RKO (cell line): ENCODE data around the gene C6orf118.

Experiments used
- DNase-seq: peaks from one replicate; pipeline ENCODE4 v3.0.0-alpha.2; 2016; ENCODE audit warnings: low spot score

C6orf118 gene

GRCh38 chr6:165244524-165245247 is 64.7 kb downstream of the C6orf118 start:
- no peak for DNase-seq

DNA sequence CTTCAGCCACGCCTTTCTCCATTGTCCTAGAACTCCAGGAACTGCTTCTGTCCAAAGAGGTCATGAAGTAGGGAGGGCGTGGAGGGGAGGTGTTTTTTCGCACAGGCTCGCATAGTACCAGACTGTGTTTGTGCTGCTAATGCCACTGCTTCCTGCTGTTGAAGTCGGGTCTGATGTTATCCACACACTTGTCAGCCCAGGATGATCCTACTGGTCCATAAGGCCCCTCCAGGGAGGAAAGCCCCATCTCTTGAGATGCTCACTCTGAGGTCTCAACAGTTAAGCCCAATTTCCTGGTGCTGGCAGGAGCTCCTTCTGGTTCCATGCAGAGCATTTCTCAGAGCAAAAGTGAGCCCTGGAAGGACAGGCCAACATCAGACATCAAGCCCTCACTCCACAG is 65.6 kb downstream of the C6orf118 start:
- no peak for DNase-seq

DNA sequence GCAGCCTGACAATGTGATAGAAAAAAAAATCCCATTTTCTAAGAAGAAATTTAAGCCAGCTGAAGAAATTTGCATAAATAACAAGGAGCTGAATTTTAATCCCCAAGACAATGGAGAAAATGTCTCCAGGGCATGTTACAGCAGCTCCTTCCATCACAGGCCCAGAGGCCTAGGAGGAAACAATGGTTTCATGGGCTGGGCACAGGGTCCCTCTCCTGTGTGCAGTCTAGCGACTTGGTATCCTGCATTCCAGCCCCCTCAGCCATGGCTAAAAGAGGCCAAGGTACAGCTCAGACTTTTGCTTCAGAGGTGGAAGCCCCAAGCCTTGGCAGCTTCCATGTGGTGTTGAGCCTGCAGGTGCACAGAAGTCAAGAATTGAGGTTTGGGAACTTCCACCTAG is 73.1 kb downstream of the C6orf118 start:
- no peak for DNase-seq

DNA sequence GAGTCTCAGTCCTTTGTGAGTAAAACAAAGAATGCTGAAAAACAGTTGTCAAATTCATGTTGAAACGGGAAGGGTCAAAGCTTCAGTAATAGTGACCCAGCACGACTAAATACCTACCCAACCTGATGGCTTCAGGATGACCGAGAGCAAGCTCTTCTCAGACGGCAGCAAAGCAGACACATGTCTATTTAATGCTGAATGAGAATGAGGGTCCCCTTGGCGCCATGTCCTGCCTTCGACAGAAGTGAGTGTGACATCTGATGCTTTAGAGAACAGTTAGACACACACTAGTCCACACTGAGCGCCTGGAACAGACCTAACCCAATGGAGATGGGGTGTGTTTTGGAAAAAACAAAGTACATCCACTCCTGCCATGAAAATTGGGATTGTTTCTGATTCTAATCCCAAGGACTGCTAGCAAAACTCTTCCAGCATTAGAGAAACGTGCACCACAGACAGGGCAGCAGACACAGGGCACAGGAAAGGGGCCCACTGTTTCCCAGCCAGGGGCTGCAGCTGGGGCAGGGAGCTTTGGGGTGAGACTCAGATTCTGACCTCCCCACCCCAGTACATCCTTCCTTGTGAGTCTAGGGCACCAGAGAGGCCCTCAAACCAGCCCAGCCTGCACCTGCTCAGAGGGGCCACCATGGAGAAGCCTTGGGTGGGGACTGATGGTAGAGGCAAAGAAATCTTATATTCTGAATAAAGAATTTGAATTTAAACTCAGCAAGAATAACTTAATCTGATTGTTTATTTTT is 76.5 kb downstream of the C6orf118 start:
- DNase-seq, result no peak

DNA sequence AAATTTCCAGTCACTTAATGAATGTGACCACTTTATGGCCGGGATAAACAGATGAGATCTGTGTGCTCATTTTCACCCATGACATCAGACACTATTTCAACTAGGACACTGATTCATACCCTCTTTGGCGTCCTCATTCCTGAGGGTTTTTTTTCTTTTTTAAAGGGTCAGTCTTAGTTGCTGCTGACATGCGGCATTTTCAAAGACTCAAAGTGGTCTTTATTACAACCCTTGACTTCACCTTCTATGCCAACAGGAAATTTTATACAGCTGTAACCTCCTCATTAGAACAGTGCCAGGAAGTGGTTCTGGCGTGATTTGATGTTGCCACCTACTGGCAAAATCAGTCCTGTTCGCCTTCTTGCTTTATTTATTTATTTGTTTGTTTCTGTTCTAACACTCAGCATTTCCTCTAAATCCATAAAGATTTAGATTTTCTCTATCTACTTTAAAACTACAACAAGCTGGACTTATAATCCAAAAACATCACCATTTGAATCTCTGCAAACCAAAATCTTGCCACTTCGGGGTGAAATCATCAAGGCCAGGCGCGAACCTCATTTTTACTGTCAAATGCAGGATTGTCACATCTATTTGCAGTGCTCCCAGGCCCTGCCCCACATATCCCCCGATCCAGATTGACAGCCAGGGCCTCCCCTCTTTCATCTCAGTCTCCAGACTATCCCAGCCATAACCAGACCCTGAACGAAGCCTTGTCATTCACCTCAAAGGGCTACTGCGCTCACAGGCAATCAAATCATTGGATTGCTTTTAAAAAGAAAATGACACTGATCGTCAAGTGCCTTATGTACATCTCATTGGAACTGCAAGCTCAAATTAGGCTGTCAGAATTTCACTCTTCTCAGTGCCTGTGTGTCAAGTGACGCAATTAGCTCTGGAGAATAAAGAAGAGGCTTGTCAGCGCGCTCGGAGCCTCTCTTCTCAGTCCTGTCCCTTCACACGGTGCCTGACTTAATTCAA is 77.5 kb downstream of the C6orf118 start:
- DNase-seq, result peak; percentile 33

- DNase-seq, result no peak
Observed at GRCh38 chr6:165231177-165231576, 78.2 kb downstream of the C6orf118 start.
